ENCODE results near the gene REL. TPM values are rescaled to one million over a fixed set of nuclear protein-coding genes. Genes with fewer than 3 reads are reported as not detected.

REL gene
- total RNA-seq, 1 experiment from 2014 or later: 6.2 TPM

GRCh38 chr2:60960706-60961105 is 79.3 kb downstream of the REL start:
- Histone ChIP-seq H3K4me2 (ENCODE audit: insufficient read depth, insufficient read length, low read length) (no peak overlapping the region), H2AFZ (ENCODE audit: low read length) (no peak overlapping the region)
- no CpG with 5 or more reads among the region's 1 CpG for WGBS (ENCODE audit: extremely low coverage, insufficient read length, low lambda C conversion rate)

More at GRCh38 chr2:60960706-60961105, 79.3 kb downstream of the REL start:
- no peaks in the 10 kb centered on the region for H3K79me2 ChIP-seq (ENCODE audit: insufficient read depth, low read length)
- H3K4me1 Mint-ChIP-seq: peaks cover 3 to 9% of the 10 kb centered on the region in 2 experiments; a peak in 3 of 4 replicates
- H3K23me2 ChIP-seq (ENCODE audit: insufficient read length, low read depth, low read length, poor library complexity, severe bottlenecking): no peaks in the 10 kb centered on the region
- H2BK12ac ChIP-seq (ENCODE audit: insufficient read length, low read depth, low read length): no peak overlapping the region
- no peak overlapping the region for H4K8ac ChIP-seq (replicated peaks; ENCODE audit: insufficient read length, low read depth, low read length)
- H3K9ac ChIP-seq (ENCODE audit: extremely low read depth, insufficient read length, low read length): no peak overlapping the region
- no peak overlapping the region for H3K4me3 Mint-ChIP-seq
- H3K9me3 Mint-ChIP-seq: no peaks in the 10 kb centered on the region
- no peak overlapping the region for H3K18ac ChIP-seq (ENCODE audit: insufficient read length, low read depth, low read length)
- H2AK5ac ChIP-seq (ENCODE audit: insufficient read length, low read length): no peak overlapping the region
- no peak overlapping the region for H3K56ac ChIP-seq (ENCODE audit: insufficient read length, low read depth, low read length)
- H2BK20ac ChIP-seq (ENCODE audit: low read depth, low read length, poor library complexity, severe bottlenecking): no peak overlapping the region
- H3K79me1 ChIP-seq (ENCODE audit: insufficient read depth, low read depth, low read length, poor library complexity, severe bottlenecking): no peaks in the 10 kb centered on the region
- no peak for TF ChIP-seq CTCF (conservative IDR thresholded peaks at IDR 0.05)
- no peak overlapping the region for H3K23ac ChIP-seq (ENCODE audit: insufficient read length, low read depth, low read length)
- H4K5ac ChIP-seq (ENCODE audit: insufficient read length, low read depth, low read length): no peak overlapping the region
- no peaks in the 10 kb centered on the region for H3K9me3 ChIP-seq (ENCODE audit: control insufficient read depth, low read depth, low read length)
- H3T11ph ChIP-seq (ENCODE audit: low read length): no peak overlapping the region
- H2BK5ac ChIP-seq (ENCODE audit: insufficient read length, low read length): no peak overlapping the region
- H3K4ac ChIP-seq (ENCODE audit: low read depth, low read length): no peak overlapping the region
- no peaks in the 10 kb centered on the region for H3K27me3 Mint-ChIP-seq (ENCODE audit: low read depth)
- no peak overlapping the region for H2BK120ac ChIP-seq (ENCODE audit: low read depth, low read length, poor library complexity, severe bottlenecking)
- H3K27me3 ChIP-seq (ENCODE audit: insufficient read depth, low read length): no peaks in the 10 kb centered on the region
- H3K4me1 ChIP-seq (ENCODE audit: insufficient read depth, low read length): no peaks in the 10 kb centered on the region; the same call in 1 of the 2 replicates
- no peak overlapping the region for H3K27ac Mint-ChIP-seq
- H3K14ac ChIP-seq (ENCODE audit: insufficient read depth, low read length): no peak overlapping the region
- H2BK15ac ChIP-seq (ENCODE audit: low read depth, low read length): no peak overlapping the region
- DNase-seq: no peak
- no peak overlapping the region for H4K91ac ChIP-seq (ENCODE audit: insufficient read length, low read depth, low read length)
- no peak overlapping the region for H3K27ac ChIP-seq (ENCODE audit: insufficient read length, low read depth, low read length)
- no peaks in the 10 kb centered on the region; a peak in 1 of 7 replicates for H3K36me3 Mint-ChIP-seq (ENCODE audit: insufficient read depth in 1 of 3, low read depth in 3 of 3)
- H4K20me1 ChIP-seq (ENCODE audit: control insufficient read depth, insufficient read depth, insufficient read length): no peaks in the 10 kb centered on the region
